SK-N-SH treated with all-trans-retinoic acid at 6 μM for 48 hours (cell line): Measurements from ENCODE around the gene SLC39A13.
A peak's percentile ranks its signal among the peaks of the same experiment; 100 is the strongest.

ENCODE experiments used
- ATAC-seq: fragments of 200-7000 bp; cut with Tn5 transposase; 3 replicates; pipeline ENCODE4 v1.9.1; 2020; ENCODE audit warnings: mild to moderate bottlenecking, moderate library complexity
- ARNTL ChIP-seq: fragments of 450-650 bp; formaldehyde crosslinking; IDR thresholded peaks from 2 replicates; pipeline ENCODE4 v1.5.0; 2020; ENCODE audit warnings: low read depth, mild to moderate bottlenecking, moderate library complexity, borderline replicate concordance
- BACH2 ChIP-seq: fragments of 250-450 bp; sonication (Bioruptor Pico); IDR thresholded peaks from 2 replicates; pipeline ENCODE4 v1.9.0; 2021; ENCODE audit warnings: mild to moderate bottlenecking, borderline replicate concordance
- CSDC2 ChIP-seq: fragments of 250-450 bp; sonication (Bioruptor Pico); IDR thresholded peaks from 2 replicates; pipeline ENCODE4 v1.5.0; 2020; ENCODE audit warnings: mild to moderate bottlenecking, moderate library complexity
- CSRNP3 ChIP-seq: fragments of 250-450 bp; sonication (Bioruptor Pico); IDR thresholded peaks from 2 replicates; pipeline ENCODE4 v1.5.1; 2021; ENCODE audit warnings: mild to moderate bottlenecking, moderate library complexity
- ESRRG ChIP-seq: fragments of 250-450 bp; sonication (Bioruptor Pico); IDR thresholded peaks from 2 replicates; pipeline ENCODE4 v1.6.1; 2021; ENCODE audit warnings: mild to moderate bottlenecking
- GLIS3 ChIP-seq: fragments of 250-450 bp; sonication (Bioruptor Pico); IDR thresholded peaks from 2 replicates; pipeline ENCODE4 v1.5.0; 2020; ENCODE audit warnings: mild to moderate bottlenecking, moderate library complexity
- ISL1 ChIP-seq: fragments of 250-450 bp; sonication (Bioruptor Pico); IDR thresholded peaks from 2 replicates; pipeline ENCODE4 v2.1.2; 2022; ENCODE audit warnings: mild to moderate bottlenecking, moderate library complexity
- OSR1 ChIP-seq: fragments of 250-450 bp; sonication (Bioruptor Pico); IDR thresholded peaks from 2 replicates; pipeline ENCODE4 v1.8.0; 2022; ENCODE audit warnings: moderate library complexity, mild to moderate bottlenecking, inconsistent platforms
- PATZ1 ChIP-seq: fragments of 250-450 bp; sonication (Bioruptor Pico); IDR thresholded peaks from 2 replicates; pipeline ENCODE4 v1.8.0; 2020; ENCODE audit warnings: mild to moderate bottlenecking, moderate library complexity, borderline replicate concordance
- POU6F1 ChIP-seq: fragments of 250-450 bp; sonication (Bioruptor Pico); IDR thresholded peaks from 2 replicates; pipeline ENCODE4 v1.8.0; 2021; ENCODE audit warnings: low read depth, mild to moderate bottlenecking, moderate library complexity, borderline replicate concordance
- PPARA ChIP-seq: fragments of 250-450 bp; sonication (Bioruptor Pico); IDR thresholded peaks from 2 replicates; pipeline ENCODE4 v1.5.0; 2020; ENCODE audit warnings: mild to moderate bottlenecking, borderline replicate concordance
- RARB ChIP-seq: fragments of 250-450 bp; sonication (Bioruptor Pico); IDR thresholded peaks from 2 replicates; pipeline ENCODE4 v1.8.0; 2021; ENCODE audit warnings: mild to moderate bottlenecking, moderate library complexity
- SNAI2 ChIP-seq: fragments of 250-450 bp; sonication (Bioruptor Pico); IDR thresholded peaks from 2 replicates; pipeline ENCODE4 v1.5.0; 2020; ENCODE audit warnings: mild to moderate bottlenecking, moderate library complexity
- TCF4 ChIP-seq: fragments of 250-450 bp; sonication (Bioruptor Pico); IDR thresholded peaks from 2 replicates; pipeline ENCODE4 v1.8.0; 2021; ENCODE audit warnings: mild to moderate bottlenecking, moderate library complexity, borderline replicate concordance
- TOX ChIP-seq: fragments of 250-450 bp; sonication (Bioruptor Pico); IDR thresholded peaks from 2 replicates; pipeline ENCODE4 v1.8.0; 2021; ENCODE audit warnings: mild to moderate bottlenecking, moderate library complexity, borderline replicate concordance
- ZC3H10 ChIP-seq: fragments of 250-450 bp; sonication (Bioruptor Pico); IDR thresholded peaks from 2 replicates; pipeline ENCODE4 v1.5.1; 2021; ENCODE audit warnings: mild to moderate bottlenecking, moderate library complexity
- ZFP3 ChIP-seq: fragments of 250-450 bp; sonication (Bioruptor Pico); IDR thresholded peaks from 2 replicates; pipeline ENCODE4 v1.5.0; 2020; ENCODE audit warnings: mild to moderate bottlenecking, moderate library complexity
- ZFP30 ChIP-seq: fragments of 450-650 bp; formaldehyde crosslinking; IDR thresholded peaks from 2 replicates; pipeline ENCODE4 v1.5.0; 2022; ENCODE audit warnings: mild to moderate bottlenecking, moderate library complexity
- ZNF565 ChIP-seq: fragments of 450-650 bp; formaldehyde crosslinking; conservative IDR thresholded peaks from 2 replicates; pipeline ENCODE4 v1.5.0; 2020; ENCODE audit warnings: low read depth, mild to moderate bottlenecking, moderate library complexity
- ZNF8 ChIP-seq: fragments of 450-650 bp; formaldehyde crosslinking; IDR thresholded peaks from 2 replicates; pipeline ENCODE4 v1.5.0; 2020; ENCODE audit warnings: mild to moderate bottlenecking, moderate library complexity
- TF ChIP-seq, protein P1 (sequence below): fragments of 250-450 bp; sonication (Bioruptor Pico); IDR thresholded peaks from 2 replicates; pipeline ENCODE4 v1.5.1; 2020; ENCODE audit warnings: low read depth, mild to moderate bottlenecking, moderate library complexity
- TF ChIP-seq, protein P2 (sequence below): fragments of 250-450 bp; sonication (Bioruptor Pico); IDR thresholded peaks from 2 replicates; pipeline ENCODE4 v1.5.0; 2020; ENCODE audit warnings: mild to moderate bottlenecking, moderate library complexity

SLC39A13 gene

GRCh38 chr11:47447906-47448305 lies 39.5 kb downstream of the SLC39A13 start (continued):
- TF ChIP-seq, protein P1, sequence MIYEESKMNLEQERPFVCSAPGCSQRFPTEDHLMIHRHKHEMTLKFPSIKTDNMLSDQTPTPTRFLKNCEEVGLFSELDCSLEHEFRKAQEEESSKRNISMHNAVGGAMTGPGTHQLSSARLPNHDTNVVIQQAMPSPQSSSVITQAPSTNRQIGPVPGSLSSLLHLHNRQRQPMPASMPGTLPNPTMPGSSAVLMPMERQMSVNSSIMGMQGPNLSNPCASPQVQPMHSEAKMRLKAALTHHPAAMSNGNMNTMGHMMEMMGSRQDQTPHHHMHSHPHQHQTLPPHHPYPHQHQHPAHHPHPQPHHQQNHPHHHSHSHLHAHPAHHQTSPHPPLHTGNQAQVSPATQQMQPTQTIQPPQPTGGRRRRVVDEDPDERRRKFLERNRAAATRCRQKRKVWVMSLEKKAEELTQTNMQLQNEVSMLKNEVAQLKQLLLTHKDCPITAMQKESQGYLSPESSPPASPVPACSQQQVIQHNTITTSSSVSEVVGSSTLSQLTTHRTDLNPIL: no peak
- TF ChIP-seq ZFP30 (CRISPR knock-in tag) (no peak), CSRNP3 (CRISPR knock-in tag) (no peak)
- TF ChIP-seq, all 23 proteins: peak for 0

- peak; percentile 19; the same call in 2 of the 3 replicates for ATAC-seq
- TF ChIP-seq ZNF8 (CRISPR knock-in tag) (no peak), POU6F1 (CRISPR knock-in tag) (no peak), PPARA (CRISPR knock-in tag) (no peak)
Observed at GRCh38 chr11:47448566-47449427, 40.4 kb downstream of the SLC39A13 start, which contains the start of gene RAPSN. Gene RAPSN, minus strand, starts transcription at chr11:47449136. Its CDS starts 172 bp downstream, at chr11:47448964.

DNA sequence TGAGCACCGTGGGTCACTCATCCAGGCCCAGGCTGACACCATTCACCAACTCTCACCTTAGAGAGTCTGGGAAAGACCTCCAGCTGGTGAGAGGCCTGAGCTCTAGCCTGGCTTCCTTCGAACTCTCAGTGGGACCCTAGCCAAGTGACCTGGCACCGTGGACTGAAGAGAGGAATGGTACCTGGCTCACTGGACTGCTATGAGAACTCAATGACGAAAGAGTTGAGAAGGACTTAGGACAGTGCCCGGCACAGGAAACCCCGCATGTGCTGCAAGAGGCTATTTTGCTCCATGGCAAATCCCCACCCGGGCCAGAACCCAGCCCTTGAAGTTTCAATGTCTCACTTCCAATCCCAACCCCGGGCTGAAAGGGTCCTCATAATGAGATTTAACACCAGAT lies 41.2 kb downstream of the SLC39A13 start:
- TF ChIP-seq CSRNP3 (CRISPR knock-in tag) (no peak), CSDC2 (CRISPR knock-in tag) (no peak), ZNF565 (CRISPR knock-in tag) (no peak), TOX (no peak), GLIS3 (no peak), ESRRG (CRISPR knock-in tag) (no peak), ZFP3 (CRISPR knock-in tag) (no peak), ISL1 (CRISPR knock-in tag) (no peak), RARB (no peak), BACH2 (no peak), PPARA (CRISPR knock-in tag) (no peak), TCF4 (CRISPR knock-in tag) (no peak), ZC3H10 (CRISPR knock-in tag) (no peak), OSR1 (no peak), SNAI2 (CRISPR knock-in tag) (no peak), ZFP30 (CRISPR knock-in tag) (no peak), POU6F1 (CRISPR knock-in tag) (no peak), PATZ1 (CRISPR knock-in tag) (no peak), ARNTL (CRISPR knock-in tag) (no peak)
- TF ChIP-seq, protein P2, sequence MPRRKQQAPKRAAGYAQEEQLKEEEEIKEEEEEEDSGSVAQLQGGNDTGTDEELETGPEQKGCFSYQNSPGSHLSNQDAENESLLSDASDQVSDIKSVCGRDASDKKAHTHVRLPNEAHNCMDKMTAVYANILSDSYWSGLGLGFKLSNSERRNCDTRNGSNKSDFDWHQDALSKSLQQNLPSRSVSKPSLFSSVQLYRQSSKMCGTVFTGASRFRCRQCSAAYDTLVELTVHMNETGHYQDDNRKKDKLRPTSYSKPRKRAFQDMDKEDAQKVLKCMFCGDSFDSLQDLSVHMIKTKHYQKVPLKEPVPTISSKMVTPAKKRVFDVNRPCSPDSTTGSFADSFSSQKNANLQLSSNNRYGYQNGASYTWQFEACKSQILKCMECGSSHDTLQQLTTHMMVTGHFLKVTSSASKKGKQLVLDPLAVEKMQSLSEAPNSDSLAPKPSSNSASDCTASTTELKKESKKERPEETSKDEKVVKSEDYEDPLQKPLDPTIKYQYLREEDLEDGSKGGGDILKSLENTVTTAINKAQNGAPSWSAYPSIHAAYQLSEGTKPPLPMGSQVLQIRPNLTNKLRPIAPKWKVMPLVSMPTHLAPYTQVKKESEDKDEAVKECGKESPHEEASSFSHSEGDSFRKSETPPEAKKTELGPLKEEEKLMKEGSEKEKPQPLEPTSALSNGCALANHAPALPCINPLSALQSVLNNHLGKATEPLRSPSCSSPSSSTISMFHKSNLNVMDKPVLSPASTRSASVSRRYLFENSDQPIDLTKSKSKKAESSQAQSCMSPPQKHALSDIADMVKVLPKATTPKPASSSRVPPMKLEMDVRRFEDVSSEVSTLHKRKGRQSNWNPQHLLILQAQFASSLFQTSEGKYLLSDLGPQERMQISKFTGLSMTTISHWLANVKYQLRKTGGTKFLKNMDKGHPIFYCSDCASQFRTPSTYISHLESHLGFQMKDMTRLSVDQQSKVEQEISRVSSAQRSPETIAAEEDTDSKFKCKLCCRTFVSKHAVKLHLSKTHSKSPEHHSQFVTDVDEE (CRISPR knock-in tag): no peak
- ATAC-seq: no peak
